ENCODE results near the gene KCTD15. TPM values are rescaled to one million over a fixed set of nuclear protein-coding genes. Genes with fewer than 3 reads are reported as not detected.

Gene KCTD15
- total RNA-seq, 2 donors from 2014 or later, result 57.5 to 72.2 TPM

GRCh38 chr19:33797802-33798671 is 1.4 kb downstream of the KCTD15 start:
- Histone ChIP-seq H3K9me3 (no peaks in the 10 kb centered on the region), H3K36me3 (no peaks in the 10 kb centered on the region), H3K27ac (peak overlapping the region; percentile 71 to 74), H3K4me3 (peak overlapping the region; percentile 91), H3K4me1 (ENCODE audit: control insufficient read depth in 1 of 2, low read depth in 2 of 2) (peaks cover 0 to 25% of the 10 kb centered on the region in 2 donors), H3K27me3 (replicated peaks; ENCODE audit: insufficient read depth) (no peaks in the 10 kb centered on the region)
- DNase-seq (ENCODE audit: low spot score), result no peak
- no peak for TF ChIP-seq CTCF (IDR thresholded peaks at IDR 0.05)
- ATAC-seq (ENCODE audit: insufficient number of reproducible peaks, low FRiP score, low read depth), result no peak

- Histone ChIP-seq H3K9me3 (no peaks in the 10 kb centered on the region), H3K4me3 (peak overlapping the region; percentile 91), H3K27ac (peak overlapping the region; percentile 65 to 71), H3K27me3 (replicated peaks; ENCODE audit: insufficient read depth) (no peaks in the 10 kb centered on the region), H3K36me3 (no peaks in the 10 kb centered on the region), H3K4me1 (ENCODE audit: control insufficient read depth in 1 of 2, low read depth in 2 of 2) (peaks cover 0 to 27% of the 10 kb centered on the region in 2 donors)
- ATAC-seq (ENCODE audit: insufficient number of reproducible peaks, low FRiP score, low read depth) (no peak), DNase-seq (ENCODE audit: low spot score) (no peak)
- no peak for TF ChIP-seq CTCF (IDR thresholded peaks at IDR 0.05)
These were observed 2.0 kb downstream of the KCTD15 start for GRCh38 chr19:33798681-33799111.

- Histone ChIP-seq H3K27me3 (replicated peaks; ENCODE audit: insufficient read depth) (no peaks in the 10 kb centered on the region), H3K4me1 (ENCODE audit: control insufficient read depth in 1 of 2, low read depth in 2 of 2) (peaks cover 0 to 31% of the 10 kb centered on the region in 2 donors), H3K27ac (peak overlapping the region in 1 of 2 donors; percentile 71), H3K4me3 (no peak overlapping the region), H3K36me3 (no peaks in the 10 kb centered on the region), H3K9me3 (no peaks in the 10 kb centered on the region)
- ATAC-seq (ENCODE audit: insufficient number of reproducible peaks, low FRiP score, low read depth) (no peak), DNase-seq (ENCODE audit: low spot score) (no peak)
- no peak for TF ChIP-seq CTCF (IDR thresholded peaks at IDR 0.05)
These were observed 2.8 kb downstream of the KCTD15 start for GRCh38 chr19:33799476-33799875.

- Histone ChIP-seq H3K4me1 (ENCODE audit: control insufficient read depth in 1 of 2, low read depth in 2 of 2) (peaks cover 0 to 33% of the 10 kb centered on the region in 2 donors), H3K27ac (no peak overlapping the region), H3K9me3 (no peaks in the 10 kb centered on the region), H3K27me3 (replicated peaks; ENCODE audit: insufficient read depth) (no peaks in the 10 kb centered on the region), H3K36me3 (peaks cover 6% of the 10 kb centered on the region), H3K4me3 (no peak overlapping the region)
- no peak for ATAC-seq (ENCODE audit: insufficient number of reproducible peaks, low FRiP score, low read depth)
- no peak for TF ChIP-seq CTCF (IDR thresholded peaks at IDR 0.05)
- no peak for DNase-seq (ENCODE audit: low spot score)
These were observed 3.5 kb downstream of the KCTD15 start for GRCh38 chr19:33800012-33800680.

GRCh38 chr19:33801411-33801810 is 4.7 kb downstream of the KCTD15 start:
- TF ChIP-seq CTCF (IDR thresholded peaks at IDR 0.05), result no peak
- no peak overlapping the region for H3K27ac ChIP-seq
- H3K9me3 ChIP-seq, result no peaks in the 10 kb centered on the region
- H3K4me1 ChIP-seq (ENCODE audit: control insufficient read depth in 1 of 2, low read depth in 2 of 2), result peaks cover 0 to 41% of the 10 kb centered on the region in 2 donors
- peaks cover 10% of the 10 kb centered on the region for H3K36me3 ChIP-seq
- no peak for ATAC-seq (ENCODE audit: insufficient number of reproducible peaks, low FRiP score, low read depth)
- H3K4me3 ChIP-seq, result no peak overlapping the region
- H3K27me3 ChIP-seq (replicated peaks; ENCODE audit: insufficient read depth), result no peaks in the 10 kb centered on the region
- DNase-seq (ENCODE audit: low spot score), result no peak

Data from thoracic aorta (tissue), 2 donors.